Stimulated activated CD4-positive, alpha-beta T cell treated with anti-CD3 and anti-CD28 coated beads, Interleukin-4, amount 100 ng/mL, for 24 hours (primary cell): ENCODE measurements around the gene LGALS1.

Experiments used
- DNase-seq: peaks from one replicate; pipeline ENCODE4 v3.0.0-alpha.2; 2020

Gene LGALS1

DNA sequence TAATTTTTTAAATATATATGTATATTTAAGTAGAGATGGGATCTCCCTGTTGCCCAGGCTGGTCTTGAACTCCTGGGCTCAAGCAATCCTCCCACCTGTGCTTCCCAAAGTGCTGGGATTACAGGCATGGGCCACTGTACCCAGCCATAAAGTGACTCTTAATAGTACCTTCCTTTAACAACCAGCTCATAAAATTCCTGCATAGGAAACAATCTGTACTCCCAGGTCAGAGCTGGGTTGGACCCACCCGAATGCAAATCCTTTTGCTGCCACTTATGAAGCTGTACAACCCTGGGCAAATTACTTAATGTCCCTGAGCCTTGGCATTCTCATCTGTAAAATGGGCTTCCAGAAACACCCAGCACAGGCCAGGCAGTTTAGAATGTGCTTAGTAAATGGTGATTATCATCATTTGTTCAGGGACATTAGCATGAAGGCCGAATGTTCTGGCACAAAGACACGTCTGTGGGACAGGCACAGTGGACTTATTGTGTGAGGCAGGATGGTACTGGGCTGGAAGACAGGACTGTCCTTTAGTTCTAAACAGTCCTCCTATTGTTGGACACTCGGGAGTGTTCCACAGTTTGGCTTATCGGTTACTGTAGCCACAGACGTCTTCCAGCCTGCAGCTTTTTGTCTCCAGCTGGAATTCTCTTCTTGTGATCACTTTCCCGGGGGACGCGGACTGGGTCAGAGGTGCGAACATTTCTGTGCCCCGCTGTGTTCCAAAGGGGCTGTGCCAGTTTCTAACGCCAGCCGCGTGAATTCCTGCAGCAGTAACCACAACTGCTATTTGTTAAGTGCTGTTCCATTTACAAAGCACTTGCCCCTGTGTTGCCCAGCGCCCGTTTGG is 11.0 kb upstream of the LGALS1 start:
- no peak for DNase-seq

DNA sequence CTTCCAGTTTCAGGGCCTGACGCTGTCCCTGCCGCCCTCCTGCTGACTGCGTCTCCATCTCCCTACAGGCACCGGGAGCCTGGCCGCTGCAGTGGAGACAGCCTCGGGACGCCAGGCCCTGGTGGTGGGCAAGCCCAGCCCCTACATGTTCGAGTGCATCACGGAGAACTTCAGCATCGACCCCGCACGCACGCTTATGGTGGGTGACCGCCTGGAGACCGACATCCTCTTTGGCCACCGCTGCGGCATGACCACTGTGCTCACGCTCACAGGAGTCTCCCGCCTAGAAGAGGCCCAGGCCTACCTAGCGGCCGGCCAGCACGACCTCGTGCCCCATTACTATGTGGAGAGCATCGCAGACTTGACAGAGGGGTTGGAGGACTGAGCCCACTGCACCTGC is 9.9 kb upstream of the LGALS1 start:
- DNase-seq: no peak

DNA sequence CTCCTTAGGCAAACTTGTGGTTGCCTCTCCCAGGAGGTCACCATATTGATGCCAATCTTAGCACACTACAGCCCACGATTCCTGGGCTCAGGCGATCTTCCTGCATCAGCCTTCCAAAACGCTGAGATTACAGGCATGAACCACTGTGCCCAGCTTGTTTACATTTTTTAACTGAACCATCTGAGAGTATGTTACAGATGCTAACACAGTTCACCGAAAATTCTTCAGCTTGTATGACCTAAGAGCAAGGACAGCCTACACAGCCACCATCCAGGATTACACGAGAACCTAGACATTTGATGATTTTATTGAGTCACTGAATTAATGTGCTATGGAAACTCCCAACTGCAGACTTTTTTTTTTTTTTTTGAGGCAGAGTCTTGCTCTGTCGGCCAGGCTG is 5.8 kb upstream of the LGALS1 start:
- no peak for DNase-seq

DNA sequence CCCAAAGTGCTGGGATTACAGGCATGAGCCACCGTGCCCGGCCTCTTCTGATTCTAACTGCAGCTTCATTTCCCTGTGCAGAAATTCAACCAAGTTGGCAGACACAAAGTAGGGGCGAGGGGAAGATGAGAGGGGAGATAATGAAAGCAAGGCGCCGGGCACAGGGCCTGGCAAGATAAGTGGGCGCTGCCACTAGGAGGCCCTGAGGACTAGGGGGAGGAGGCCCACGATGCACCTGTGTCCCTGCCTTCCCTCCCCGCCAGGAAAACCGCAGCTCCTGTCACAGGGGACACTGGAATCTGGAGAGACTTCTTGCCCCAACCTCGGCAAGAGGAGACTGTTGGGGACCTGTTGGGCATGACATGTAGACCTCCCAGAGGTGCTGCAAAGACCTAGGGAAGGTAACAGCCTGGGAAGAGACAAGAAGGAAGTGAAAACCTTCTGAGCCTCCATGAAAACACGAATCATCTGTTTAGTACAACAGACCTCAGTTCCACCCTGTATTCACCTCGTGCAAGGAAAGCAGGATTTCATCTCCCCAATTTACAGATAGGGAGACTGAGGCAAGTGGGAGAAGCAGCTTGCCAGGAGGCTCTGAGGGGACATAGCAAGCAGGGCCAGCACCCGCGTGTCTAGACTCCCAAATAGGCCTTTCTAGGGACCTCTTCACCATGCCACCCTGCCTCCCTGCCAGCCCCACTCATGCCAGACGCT is 3.1 kb upstream of the LGALS1 start:
- DNase-seq: no peak

DNA sequence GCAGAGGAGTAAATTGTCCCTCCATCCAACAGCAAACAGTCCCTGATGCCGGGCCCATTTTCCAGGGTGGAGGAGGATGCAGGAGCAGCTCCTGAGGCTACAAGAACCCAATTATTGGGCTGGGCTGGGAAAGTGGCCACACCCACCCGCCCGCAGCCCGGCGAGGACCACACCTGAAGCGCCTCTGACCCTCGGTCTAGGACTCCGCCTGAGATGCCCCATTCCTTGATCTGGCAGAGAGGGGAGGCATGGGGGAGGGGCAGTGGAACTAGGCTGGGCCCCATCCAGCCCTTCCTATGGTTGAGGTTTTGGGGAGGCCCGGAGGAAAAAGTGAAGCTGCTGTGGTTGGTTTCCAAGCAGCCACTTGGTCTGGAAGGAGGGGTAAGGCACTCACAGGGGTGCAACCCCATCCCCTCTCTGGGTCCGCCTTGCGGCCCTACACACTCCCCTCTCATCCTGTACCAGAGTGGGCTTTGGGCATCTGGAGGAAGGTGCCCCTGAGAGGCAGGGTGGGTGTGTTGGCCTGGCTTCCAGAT is 2.4 kb upstream of the LGALS1 start:
- no peak for DNase-seq

GRCh38 chr22:37674248-37674647 is 1.2 kb upstream of the LGALS1 start:
- no peak for DNase-seq

DNA sequence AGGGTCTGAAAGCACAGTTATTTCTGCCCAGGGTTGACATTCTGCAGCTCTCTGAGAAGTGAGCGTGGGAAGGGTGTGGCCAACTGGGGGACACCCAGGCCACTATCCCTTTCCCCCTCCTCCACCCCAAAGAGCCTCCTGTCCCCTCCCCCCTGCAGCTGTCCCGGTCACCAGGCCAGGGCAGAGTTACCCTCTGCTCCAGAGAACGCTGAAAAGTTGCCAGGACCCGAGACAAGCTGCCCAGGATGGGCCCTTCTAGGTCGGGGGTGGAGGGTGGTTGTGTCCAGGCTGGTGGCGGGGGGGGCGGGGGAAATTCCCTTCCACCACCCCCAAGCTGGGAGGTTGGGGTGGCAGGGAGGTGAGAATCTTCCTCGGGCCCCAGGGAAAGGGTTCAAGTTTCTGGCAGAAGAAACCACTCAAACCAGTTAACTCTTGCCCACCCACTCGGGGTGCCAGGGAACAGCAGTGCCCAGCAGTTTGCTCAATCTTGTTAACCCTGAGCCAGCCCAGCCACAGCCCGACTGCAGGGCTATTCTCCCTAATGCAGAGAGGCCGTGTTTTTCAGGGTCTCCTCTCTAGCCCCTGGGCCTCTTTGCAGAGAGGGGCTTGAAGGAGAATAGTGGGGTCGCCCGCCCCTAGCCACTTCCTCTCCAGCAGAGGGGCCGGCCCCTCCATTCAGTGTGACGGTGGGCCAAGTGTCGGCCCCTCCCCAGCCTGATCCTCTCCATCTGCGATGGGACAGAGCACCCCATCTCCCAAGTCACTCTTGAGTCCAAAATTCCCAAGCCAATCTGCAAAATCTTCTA is 697 bp downstream of the LGALS1 start:
- no peak for DNase-seq

- DNase-seq: peak; percentile 92
These were observed 1.5 kb downstream of the LGALS1 start for GRCh38 chr22:37676736-37677492.

DNA sequence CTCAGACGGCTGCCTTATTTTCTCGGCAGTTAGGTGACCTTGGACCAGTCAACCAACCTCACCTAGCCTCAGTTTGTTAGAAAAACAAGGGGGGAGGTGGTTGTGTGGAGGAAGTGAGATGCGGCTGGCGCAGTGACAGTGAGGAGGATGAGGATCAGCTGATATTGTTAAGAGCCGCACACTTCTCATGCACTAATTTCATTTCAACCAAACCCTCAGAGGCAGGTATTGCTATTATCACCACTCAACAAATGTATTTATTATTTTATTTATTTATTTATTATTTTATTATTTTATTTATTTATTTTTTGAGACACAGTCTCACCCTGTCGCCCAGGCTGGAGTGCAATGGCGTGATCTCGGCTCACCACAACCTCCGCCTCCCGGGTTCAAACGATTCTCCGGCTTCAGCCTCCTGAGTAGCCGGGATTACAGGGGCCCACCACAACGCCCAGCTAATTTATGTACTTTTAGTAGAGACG is 2.1 kb downstream of the LGALS1 start:
- no peak for DNase-seq

GRCh38 chr22:37678372-37678771 is 2.9 kb downstream of the LGALS1 start:
- no peak for DNase-seq

GRCh38 chr22:37679670-37680069 is 4.2 kb downstream of the LGALS1 start:
- no peak for DNase-seq

- no peak for DNase-seq
These were observed 4.9 kb downstream of the LGALS1 start for GRCh38 chr22:37680191-37680851.

DNA sequence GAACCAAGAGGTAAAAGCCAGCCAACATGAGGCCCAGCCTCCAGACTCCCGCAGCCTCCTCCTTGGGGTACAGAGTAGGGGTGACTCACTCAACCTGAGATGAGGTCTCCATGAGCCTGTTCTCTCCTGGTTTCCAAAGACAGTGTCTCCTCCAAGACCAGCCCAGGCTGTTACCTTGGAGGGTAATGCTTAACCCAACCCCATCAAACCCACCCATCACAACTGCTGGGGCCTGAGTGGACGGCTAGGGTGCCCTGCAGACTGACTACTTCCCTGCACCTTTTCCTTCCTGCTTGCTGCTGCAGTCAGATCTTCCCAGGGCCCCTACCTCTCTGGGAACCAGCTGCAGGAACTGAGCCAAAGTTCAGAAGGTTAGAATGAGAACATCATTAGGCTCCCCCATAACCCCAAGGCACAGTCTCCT is 5.6 kb downstream of the LGALS1 start:
- no peak for DNase-seq

- peak; percentile 83 for DNase-seq
These were observed 6.2 kb downstream of the LGALS1 start for GRCh38 chr22:37681556-37682049.

DNA sequence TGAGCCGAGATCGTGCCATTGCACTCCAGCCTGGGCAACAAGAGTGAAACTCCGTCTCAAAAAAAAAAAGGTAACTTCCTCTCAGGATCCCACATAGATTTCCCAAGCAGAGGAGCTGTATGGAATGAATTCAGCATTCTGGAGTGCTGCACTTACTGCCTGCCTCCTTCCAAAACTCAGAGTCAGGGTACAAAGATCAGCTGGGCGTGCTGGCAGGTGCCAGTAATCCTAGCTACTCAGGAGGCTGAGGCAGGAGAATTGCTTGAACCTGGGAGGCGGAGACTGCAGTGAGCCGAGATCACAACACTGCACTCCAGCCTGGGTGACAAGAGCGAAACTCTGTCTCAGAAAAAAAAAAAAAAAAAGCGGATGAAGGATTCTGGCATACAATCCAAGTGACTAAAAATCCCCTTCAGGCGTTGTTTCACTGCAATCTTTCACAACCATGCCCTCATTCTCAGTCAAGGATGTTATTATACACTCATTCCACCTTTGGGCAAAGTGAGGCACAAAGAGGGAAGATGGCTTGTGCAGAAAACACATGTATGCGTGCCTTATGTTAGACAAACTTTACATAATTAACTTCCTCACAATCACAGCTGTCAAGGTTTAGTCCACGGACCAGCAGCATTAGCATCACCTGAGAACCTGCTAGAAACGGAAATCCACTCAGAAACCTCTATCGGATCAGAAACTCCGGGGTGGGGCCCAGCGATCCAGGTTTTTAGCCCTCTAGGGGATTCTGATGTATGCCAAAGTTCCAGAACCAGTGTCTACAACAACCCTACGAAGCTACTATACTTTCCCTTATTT is 9.6 kb downstream of the LGALS1 start:
- no peak for DNase-seq

GRCh38 chr22:37686002-37686982 is 10.9 kb downstream of the LGALS1 start, which contains the start of gene NOL12:
NOL12 (plus strand) TSS chr22:37686343; CDS start chr22:37686393, 50 bp downstream.
- DNase-seq: peak; percentile 81

- no peak for DNase-seq
These were observed 15.0 kb downstream of the LGALS1 start for GRCh38 chr22:37690407-37690806.

DNA sequence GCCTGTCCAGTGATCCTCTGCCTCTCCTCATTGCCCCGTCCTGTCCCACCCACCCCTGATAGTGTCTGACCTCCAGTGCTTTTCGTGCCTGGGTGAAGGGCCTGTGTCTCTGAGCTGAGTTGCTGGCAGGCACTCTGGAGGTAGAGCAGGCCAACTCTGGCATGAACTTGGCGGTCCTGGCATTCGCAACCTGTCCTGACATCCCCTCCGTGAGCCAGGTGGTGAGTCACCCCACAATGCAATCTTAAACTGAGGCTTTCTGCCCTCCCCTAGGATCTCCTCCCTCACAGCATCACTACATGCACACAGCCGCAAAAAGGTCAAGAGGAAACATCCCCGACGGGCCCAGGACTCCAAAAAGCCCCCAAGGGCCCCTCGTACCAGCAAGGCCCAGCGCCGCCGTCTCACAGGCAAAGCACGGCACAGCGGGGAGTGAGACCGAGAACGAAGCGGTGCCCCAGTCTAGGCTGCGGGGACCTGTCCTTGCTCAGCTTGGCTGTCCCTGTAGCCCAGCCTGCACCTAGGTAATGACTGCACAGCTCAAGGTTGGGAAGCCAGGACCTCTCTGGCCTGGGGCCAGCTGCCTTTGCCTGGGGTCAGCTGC is 15.6 kb downstream of the LGALS1 start:
- no peak for DNase-seq
